COLO668 (cell line): ENCODE data around the gene POLD1.
"Not testable (repeated sequence)": the region's sequence is repeated elsewhere in the genome, so short reads cannot be mapped to it uniquely, and the experiment has no call there.

ENCODE experiments used
- DNase-seq: peaks from one replicate; lab custom pipeline; 2025; ENCODE audit not compliant: unreplicated experiment; lab: John Stamatoyannopoulos, UW

POLD1 gene

GRCh38 chr19:50383852-50384684, at the start of gene POLD1:
Gene POLD1 (plus strand): TSS chr19:50384347. CDS start chr19:50398852, 14,505 bp downstream.
- DNase-seq: peak; percentile 99

DNA sequence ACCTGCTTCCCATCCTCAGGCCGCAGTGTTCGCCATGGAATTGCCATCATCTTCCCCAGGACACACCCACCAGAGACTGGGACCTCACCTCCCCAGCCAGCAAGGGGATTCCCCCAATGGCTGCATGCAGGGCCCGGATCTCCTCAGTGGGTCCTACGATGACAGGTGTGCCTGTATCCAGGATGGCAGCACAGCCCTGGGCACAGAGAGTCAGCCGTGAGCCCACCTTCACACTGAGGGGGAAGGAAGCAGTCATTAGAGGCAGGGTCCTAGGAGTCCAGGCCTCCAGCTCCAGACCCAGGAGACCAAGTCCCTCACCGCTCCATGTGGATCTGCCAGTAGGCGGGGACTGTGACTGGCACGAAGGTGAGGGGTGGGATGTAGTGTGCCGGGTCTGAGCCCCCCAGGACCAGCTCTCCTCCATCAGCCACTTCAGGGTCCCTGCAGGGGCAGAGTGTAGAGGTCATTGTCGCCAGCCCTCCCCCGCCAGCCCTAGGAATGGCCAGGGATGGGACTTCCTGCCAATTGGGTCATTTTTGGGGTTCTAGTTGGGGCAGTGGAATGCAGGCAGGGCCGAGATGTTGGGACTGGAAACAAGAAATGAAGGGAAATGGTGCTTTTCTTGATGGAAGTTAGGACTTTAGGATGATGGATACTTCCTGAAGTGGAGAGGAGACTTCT, 49.3 kb upstream of the POLD1 start:
- DNase-seq: no peak

GRCh38 chr19:50337031-50337430, 47.1 kb upstream of the POLD1 start:
- not testable (repeated sequence) for DNase-seq

DNA sequence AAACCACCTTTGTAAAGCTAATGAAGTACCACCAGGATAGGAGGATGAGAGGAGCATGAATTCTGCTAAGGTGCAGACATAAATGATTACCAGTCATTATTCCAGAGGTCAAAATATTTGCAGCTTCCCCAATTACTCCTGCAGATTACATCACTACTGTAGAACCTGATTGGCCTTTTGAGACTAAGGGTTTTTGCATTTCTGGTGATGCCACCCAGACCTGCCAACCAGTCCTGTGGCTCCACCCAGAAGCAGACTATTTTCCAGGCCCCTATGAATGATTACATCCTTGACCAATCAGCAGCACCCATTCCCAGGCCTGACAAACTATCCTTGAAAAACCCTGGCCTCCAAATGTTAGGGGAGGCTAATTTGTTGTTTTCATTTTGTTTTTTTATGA, 43.8 kb upstream of the POLD1 start:
- DNase-seq: no peak

DNA sequence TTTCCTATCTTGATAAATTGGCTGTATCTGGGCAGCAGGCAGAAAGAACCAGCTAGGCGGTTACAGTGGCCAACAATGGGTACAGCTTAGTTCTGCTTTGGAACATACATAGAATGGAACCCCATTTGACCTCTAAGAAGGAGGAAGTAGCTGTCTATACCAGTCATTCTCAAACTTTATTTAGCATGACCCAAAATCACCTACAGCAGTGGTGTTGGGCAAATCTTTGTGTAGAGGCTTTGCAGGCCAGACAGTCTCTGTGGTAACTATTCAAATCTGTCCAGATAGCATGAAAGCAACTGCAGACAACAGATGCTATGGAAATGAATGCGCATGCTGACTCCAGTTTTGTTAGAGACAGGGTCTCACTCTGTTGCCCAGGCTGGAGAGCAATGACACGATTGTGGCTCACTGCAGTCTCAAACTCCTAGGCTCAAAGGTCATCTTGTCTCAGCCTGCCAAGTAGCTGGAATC, 43.0 kb upstream of the POLD1 start:
- DNase-seq: no peak

- DNase-seq: no peak
Observed at GRCh38 chr19:50344661-50345318, 39.4 kb upstream of the POLD1 start.

DNA sequence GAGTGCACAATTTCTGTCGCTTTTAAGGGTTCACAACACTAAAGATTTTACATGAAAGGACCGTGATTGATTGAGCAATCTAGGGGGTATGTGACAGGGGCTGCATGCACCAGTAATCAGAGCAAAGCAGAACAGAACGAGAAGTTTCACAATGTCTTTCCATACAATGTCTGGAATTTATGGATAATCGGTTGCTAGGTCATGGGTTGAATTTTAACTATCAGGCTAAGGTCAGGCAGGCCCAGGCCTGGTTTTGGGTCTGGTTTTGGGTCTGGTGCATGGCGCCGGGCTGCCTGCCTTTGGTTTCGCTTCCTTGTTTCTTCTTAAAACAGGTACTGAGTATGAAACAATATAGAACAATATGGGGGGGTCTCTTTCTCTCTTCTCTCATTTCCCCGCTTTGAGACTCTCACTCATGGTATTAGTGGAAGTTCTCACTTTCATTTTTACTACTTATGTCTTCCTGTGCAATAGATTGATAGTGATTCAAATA, 37.0 kb upstream of the POLD1 start:
- not testable (repeated sequence) for DNase-seq

- DNase-seq: no peak
Observed at GRCh38 chr19:50349277-50350057, 34.7 kb upstream of the POLD1 start.

DNA sequence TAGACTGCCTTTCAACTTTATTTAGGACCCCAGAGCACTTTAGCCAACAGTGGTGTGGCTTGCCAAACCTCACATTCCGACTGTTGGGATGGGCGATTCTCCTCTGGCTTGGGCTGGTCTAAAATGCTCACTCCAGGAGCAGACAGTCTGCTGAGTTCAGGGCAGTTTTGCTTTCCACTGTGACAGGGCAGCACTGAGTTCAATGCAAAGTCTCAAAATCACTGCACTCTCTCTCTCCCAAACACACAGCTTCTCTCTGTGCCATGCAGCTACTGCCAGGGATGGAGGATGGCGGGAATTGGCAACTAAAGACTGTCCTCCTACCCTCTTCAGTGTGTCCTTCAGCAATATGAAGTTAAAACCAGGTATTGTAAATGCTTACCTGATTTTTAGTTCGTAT, 31.9 kb upstream of the POLD1 start:
- DNase-seq: no peak

DNA sequence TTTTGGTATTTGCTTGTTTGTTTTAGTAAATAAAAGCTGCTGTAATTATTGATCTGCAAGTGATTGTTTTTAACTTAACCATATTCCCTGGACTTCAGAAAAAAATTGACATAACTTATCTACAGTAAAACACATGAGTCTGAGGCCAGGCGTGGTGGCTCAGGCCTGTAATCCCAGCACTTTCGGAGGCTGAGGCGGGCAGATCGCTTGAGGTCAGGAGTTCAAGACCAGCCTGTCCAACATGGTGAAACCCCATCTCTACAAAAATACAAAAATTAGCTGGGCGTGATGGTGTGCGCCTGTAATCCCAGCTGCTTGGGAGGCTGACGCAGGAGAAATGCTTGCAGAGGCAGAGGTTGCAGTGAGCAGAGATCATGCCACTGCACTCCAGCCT, 30.7 kb upstream of the POLD1 start:
- DNase-seq: not testable (repeated sequence)

GRCh38 chr19:50356691-50357177, 27.4 kb upstream of the POLD1 start:
- no peak for DNase-seq

GRCh38 chr19:50357178-50358100, 26.7 kb upstream of the POLD1 start:
- peak; percentile 52 for DNase-seq

- no peak for DNase-seq
Observed at GRCh38 chr19:50358483-50359327, 25.4 kb upstream of the POLD1 start.

GRCh38 chr19:50359328-50359818, 24.8 kb upstream of the POLD1 start:
- no peak for DNase-seq

DNA sequence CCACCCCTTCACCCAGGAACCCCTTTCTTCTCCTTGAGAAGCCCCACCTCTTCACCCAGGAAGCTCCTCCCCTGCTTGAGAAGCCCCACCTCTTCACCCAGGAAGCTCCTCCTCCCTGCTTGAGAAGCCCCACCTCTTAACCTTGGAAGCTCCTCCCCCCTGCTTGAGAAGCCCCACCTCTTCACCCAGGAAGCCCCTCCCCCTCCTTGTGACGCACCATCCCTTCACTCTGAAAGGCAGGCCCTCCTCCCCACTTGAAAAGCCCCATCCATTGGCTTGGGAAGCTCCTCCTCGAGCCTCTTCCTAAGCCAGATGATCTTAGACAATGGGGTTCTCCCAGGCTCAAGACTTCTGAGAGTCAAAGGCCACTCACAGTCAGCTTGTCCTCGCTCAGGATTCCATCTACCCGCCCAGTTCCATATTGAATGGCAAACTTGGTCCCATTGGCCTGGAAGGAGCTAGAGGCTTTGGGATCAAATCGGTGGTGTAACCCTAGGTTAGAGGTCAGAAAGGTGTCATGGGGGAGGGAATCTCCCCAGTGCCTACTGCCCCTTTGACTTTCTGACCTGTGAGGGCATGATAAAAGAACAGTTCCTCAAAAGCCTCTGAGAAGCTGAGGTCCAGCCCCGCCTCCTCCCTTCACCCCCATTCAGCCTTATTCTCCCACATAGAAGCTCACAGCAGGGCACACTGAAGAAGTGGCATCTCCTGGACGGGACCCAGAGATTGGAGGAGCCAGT, 22.7 kb upstream of the POLD1 start:
- no peak for DNase-seq

GRCh38 chr19:50362030-50362412, 22.1 kb upstream of the POLD1 start:
- no peak for DNase-seq

GRCh38 chr19:50362656-50363424, 21.3 kb upstream of the POLD1 start:
- DNase-seq: no peak
